Measurements from ENCODE around the gene EPC1.
"Not testable (repeated sequence)": the region's sequence is repeated elsewhere in the genome, so short reads cannot be mapped to it uniquely, and the experiment has no call there.

Gene EPC1

DNA sequence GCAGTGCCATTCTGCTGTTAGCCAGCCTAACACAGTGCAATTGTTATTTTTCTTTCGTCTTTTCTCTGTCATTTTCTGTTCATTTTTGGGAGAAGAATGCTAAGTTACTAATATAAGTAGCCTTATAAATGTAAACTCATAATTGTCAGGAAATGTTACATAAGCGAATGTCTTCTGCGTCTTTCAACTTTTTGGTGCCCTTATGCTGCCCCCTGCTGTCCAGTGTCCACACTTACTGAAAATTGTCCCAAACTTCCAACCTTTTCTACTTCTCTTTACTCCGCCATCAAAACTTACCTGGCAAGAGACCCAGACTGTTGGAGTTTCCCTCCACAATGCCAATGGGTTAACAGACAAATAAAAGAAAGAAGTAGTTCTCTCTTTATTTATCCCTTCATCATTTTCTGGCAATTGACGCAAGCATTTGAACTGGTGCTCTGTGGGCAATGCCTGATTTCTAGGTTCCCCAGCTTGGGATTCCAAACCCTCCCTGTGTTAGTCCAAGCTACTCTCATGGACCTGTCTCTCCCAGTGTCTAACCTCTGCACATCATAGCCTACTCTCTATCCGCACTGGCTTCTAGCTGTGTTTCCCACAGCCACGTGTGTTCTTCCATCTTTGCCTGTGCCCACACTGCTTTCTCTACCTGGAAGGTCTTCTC is 21.0 kb upstream of the EPC1 start:
- Histone ChIP-seq H3K27ac (ENCODE audit: low read length) (no peak overlapping the region), H3K27me3 (ENCODE audit: low read depth, low read length) (no peaks in the 10 kb centered on the region), H3K4me3 (ENCODE audit: low read depth in 1 of 2, low read length in 2 of 2) (peak overlapping the region in 1 of 2 donors; percentile 16), H3K9me3 (ENCODE audit: control insufficient read depth in 1 of 2, low read length in 2 of 2) (no peaks in the 10 kb centered on the region), H3K4me1 (ENCODE audit: control insufficient read depth in 1 of 2, insufficient read depth in 2 of 2, low read length in 2 of 2) (peaks cover 0 to 32% of the 10 kb centered on the region in 2 donors), H3K36me3 (ENCODE audit: control insufficient read depth in 1 of 2, insufficient read depth in 2 of 2, low read length in 2 of 2) (no peaks in the 10 kb centered on the region)

DNA sequence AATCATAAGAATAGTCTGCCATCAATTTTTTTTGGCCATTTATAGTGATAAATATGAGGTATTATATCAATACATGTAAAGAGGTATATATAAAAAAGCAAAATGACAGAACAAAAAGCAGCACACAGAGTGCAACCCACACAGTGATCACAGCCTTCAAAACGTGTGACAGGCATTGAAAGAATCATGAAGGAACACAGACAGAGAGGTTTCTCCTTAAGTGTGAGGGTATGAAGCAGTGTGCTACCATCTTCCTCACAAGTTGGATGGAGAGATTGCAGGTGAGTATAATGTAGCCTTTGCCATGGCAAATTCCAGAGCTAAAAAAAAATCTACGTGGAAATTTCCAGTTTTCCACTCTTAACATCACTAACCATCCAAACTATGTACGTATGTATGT is 19.6 kb upstream of the EPC1 start:
- H3K36me3 ChIP-seq (ENCODE audit: control insufficient read depth in 1 of 2, insufficient read depth in 2 of 2, low read length in 2 of 2), result no peaks in the 10 kb centered on the region
- H3K4me3 ChIP-seq (ENCODE audit: low read depth in 1 of 2, low read length in 2 of 2), result no peak overlapping the region
- H3K27ac ChIP-seq (ENCODE audit: low read length), result no peak overlapping the region
- H3K27me3 ChIP-seq (ENCODE audit: low read depth, low read length), result no peaks in the 10 kb centered on the region
- peaks cover 0 to 29% of the 10 kb centered on the region in 2 donors for H3K4me1 ChIP-seq (ENCODE audit: control insufficient read depth in 1 of 2, insufficient read depth in 2 of 2, low read length in 2 of 2)
- H3K9me3 ChIP-seq (ENCODE audit: control insufficient read depth in 1 of 2, low read length in 2 of 2), result no peaks in the 10 kb centered on the region

DNA sequence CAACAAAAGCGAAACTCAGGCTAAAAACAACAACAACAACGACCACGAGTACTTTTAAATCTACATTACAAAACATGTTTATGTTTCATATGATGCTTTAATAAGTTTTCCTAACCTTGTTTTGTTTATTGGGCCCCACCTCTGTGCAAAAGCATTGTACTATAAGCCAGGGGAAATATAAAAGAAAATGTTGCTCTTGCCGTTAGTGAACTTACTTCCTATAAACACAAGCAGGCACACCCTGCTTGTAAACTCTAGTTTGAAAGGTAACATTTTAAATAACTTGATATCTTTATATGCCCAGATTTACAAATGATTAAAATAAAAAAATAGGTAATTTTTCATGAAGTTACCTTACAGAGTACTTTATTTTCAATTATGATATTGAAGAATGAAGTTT is 19.2 kb upstream of the EPC1 start:
- no peaks in the 10 kb centered on the region for H3K27me3 ChIP-seq (ENCODE audit: low read depth, low read length)
- H3K36me3 ChIP-seq (ENCODE audit: control insufficient read depth in 1 of 2, insufficient read depth in 2 of 2, low read length in 2 of 2), result no peaks in the 10 kb centered on the region
- no peak overlapping the region for H3K4me3 ChIP-seq (ENCODE audit: low read depth in 1 of 2, low read length in 2 of 2)
- peaks cover 0 to 24% of the 10 kb centered on the region in 2 donors for H3K4me1 ChIP-seq (ENCODE audit: control insufficient read depth in 1 of 2, insufficient read depth in 2 of 2, low read length in 2 of 2)
- no peaks in the 10 kb centered on the region for H3K9me3 ChIP-seq (ENCODE audit: control insufficient read depth in 1 of 2, low read length in 2 of 2)
- no peak overlapping the region for H3K27ac ChIP-seq (ENCODE audit: low read length)

DNA sequence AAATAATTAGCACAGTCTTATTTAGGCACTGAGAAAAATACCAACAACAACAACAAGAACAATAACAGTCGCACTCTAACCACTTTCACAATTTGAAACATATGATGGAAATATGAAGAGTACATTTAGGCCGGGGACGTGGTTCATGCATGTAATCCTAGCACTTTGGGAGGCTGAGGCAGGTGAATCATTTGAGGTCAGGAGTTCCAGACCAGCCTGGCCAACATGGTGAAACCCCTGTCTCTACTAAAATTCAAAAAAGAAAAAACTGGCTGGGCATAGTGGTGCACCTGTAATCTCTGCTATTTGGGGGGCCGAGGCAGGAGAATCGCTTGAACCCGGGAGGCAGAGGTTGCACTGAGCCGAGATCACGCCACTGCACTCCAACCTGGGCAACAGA is 18.4 kb upstream of the EPC1 start:
- not testable (repeated sequence) for H3K27me3 ChIP-seq (ENCODE audit: low read depth, low read length); H3K9me3 ChIP-seq (ENCODE audit: control insufficient read depth in 1 of 2, low read length in 2 of 2); H3K36me3 ChIP-seq (ENCODE audit: control insufficient read depth in 1 of 2, insufficient read depth in 2 of 2, low read length in 2 of 2); H3K27ac ChIP-seq (ENCODE audit: low read length); H3K4me3 ChIP-seq (ENCODE audit: low read depth in 1 of 2, low read length in 2 of 2)
- peaks cover 0 to 23% of the 10 kb centered on the region in 2 donors for H3K4me1 ChIP-seq (ENCODE audit: control insufficient read depth in 1 of 2, insufficient read depth in 2 of 2, low read length in 2 of 2)

DNA sequence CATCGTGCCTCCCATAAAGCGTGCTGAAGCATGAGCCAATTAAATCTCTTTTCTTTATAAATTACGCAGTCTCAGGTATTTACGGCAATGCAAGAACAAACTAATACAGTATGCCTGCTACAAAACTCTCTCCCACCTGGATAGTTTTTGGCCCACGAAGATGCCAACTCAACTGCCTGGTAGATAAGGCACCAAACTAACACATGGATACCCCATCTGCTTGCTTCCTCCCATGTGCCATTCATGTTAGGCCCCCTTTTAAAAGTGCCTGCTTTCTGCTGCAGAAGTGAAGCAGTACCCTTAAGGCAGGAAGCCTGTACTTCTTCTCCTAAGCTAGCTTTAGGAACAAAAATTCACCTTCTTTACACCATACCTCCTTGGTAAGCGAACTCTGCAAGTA is 15.6 kb upstream of the EPC1 start:
- Histone ChIP-seq H3K4me1 (ENCODE audit: control insufficient read depth in 1 of 2, insufficient read depth in 2 of 2, low read length in 2 of 2) (peaks cover 0 to 12% of the 10 kb centered on the region in 2 donors), H3K27ac (ENCODE audit: low read length) (no peak overlapping the region), H3K4me3 (ENCODE audit: low read depth in 1 of 2, low read length in 2 of 2) (no peak overlapping the region), H3K9me3 (ENCODE audit: control insufficient read depth in 1 of 2, low read length in 2 of 2) (no peaks in the 10 kb centered on the region), H3K36me3 (ENCODE audit: control insufficient read depth in 1 of 2, insufficient read depth in 2 of 2, low read length in 2 of 2) (no peaks in the 10 kb centered on the region), H3K27me3 (ENCODE audit: low read depth, low read length) (no peaks in the 10 kb centered on the region)

DNA sequence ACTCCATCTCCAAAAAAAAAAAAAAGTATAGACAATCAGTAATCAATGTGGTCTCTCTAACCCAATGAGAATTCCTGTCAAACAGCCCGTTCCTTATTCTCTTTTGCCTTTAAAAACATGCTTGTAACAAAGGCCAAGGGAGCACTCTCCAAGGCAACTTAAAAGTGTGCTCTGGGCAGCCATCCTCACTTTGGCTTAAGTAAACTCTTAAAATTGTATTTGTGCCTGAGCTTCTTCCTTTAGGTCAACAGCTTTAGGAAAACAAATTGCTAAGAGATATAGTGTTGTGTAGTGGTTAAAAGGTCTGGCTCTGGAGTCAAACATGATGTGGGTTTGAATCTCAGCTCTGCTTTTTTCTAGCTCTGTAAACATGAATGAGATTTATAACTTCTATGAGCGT is 13.9 kb upstream of the EPC1 start:
- no peak overlapping the region for H3K27ac ChIP-seq (ENCODE audit: low read length)

DNA sequence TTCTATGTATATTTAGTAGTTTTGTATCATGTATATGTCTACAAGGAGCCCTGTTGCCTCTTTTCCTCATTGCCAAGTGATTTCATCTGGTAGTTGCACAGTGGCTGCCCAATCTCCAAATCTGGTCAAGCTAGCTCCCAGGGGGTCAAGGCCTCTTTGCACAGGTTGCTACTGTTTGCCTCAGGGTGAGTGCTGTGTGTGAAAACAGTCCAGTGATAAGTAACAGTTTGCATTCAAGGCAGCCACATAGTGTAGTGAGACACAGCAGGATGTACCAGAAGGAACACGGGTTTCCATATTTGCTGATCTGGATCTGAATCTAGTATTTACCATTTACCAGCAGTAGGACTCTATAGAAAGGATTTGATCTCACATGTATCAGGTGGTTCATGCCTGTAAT is 13.3 kb upstream of the EPC1 start:
- no peak overlapping the region for H3K4me3 ChIP-seq (ENCODE audit: low read depth in 1 of 2, low read length in 2 of 2)
- no peaks in the 10 kb centered on the region for H3K27me3 ChIP-seq (ENCODE audit: low read depth, low read length)

More for the DNA sequence above, 13.9 kb upstream of the EPC1 start:
- peaks cover 0 to 6% of the 10 kb centered on the region in 2 donors for H3K4me1 ChIP-seq (ENCODE audit: control insufficient read depth in 1 of 2, insufficient read depth in 2 of 2, low read length in 2 of 2)
- no peak overlapping the region for H3K4me3 ChIP-seq (ENCODE audit: low read depth in 1 of 2, low read length in 2 of 2)
- H3K9me3 ChIP-seq (ENCODE audit: control insufficient read depth in 1 of 2, low read length in 2 of 2), result no peaks in the 10 kb centered on the region
- no peaks in the 10 kb centered on the region for H3K27me3 ChIP-seq (ENCODE audit: low read depth, low read length)
- no peaks in the 10 kb centered on the region for H3K36me3 ChIP-seq (ENCODE audit: control insufficient read depth in 1 of 2, insufficient read depth in 2 of 2, low read length in 2 of 2)

DNA sequence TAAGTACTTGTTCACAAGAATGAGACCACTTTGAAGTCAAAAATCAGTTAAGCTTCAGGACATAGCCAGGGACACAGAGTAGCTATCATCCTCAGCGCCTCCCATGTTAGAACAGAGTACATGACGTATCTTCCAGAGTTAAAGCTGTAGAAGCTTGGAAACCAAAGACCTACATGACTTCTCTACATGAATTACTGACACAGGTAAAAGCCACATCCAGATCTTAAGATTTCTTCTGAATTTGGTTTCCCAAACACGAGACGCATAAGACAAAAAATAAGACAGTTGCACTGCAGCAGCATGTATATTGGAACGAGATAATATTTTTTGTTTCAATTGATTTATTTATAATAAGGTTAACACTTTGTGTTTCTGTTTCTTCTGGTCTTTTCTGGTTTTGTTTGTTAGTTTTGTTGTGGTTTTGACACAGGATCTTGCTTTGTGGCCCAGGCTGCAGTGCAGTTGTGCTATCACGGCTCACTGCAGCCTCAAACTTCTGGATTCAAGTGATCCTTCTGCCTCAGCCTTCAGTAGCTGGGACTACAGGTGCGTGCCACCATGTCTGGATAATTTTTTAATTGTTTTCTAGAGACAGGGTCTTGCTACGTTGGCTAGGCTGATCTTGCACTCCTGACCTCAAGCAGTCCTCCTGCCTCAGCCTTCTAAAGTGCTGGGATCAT is 10.2 kb upstream of the EPC1 start:
- H3K9me3 ChIP-seq (ENCODE audit: control insufficient read depth in 1 of 2, low read length in 2 of 2), result no peaks in the 10 kb centered on the region
- H3K4me1 ChIP-seq (ENCODE audit: control insufficient read depth in 1 of 2, insufficient read depth in 2 of 2, low read length in 2 of 2), result peaks cover 0 to 9% of the 10 kb centered on the region in 2 donors

More for the DNA sequence above, 13.3 kb upstream of the EPC1 start:
- Histone ChIP-seq H3K9me3 (ENCODE audit: control insufficient read depth in 1 of 2, low read length in 2 of 2) (no peaks in the 10 kb centered on the region), H3K4me1 (ENCODE audit: control insufficient read depth in 1 of 2, insufficient read depth in 2 of 2, low read length in 2 of 2) (peaks cover 0 to 3% of the 10 kb centered on the region in 2 donors), H3K36me3 (ENCODE audit: control insufficient read depth in 1 of 2, insufficient read depth in 2 of 2, low read length in 2 of 2) (no peaks in the 10 kb centered on the region), H3K27ac (ENCODE audit: low read length) (no peak overlapping the region)

DNA sequence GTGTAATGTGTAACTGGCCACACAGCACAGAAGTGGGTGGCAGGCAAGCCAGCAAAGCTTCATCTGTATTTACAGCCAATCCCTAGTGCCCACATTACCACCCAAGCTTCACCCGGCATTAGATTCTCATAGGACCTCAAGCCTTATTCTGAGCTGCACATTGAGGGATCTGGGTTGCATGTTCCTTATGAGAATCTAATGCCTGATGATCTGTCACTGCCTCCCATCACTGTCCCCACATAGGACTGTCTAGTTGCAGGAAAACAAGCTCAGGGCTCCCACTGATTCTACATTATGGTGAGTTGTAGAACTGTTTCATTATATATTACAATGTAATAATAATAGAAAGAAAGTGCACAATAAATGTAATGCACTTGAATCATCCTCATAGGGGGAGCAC is 7.7 kb upstream of the EPC1 start:
- not testable (repeated sequence) for H3K9me3 ChIP-seq (ENCODE audit: control insufficient read depth in 1 of 2, low read length in 2 of 2); H3K27ac ChIP-seq (ENCODE audit: low read length); H3K4me3 ChIP-seq (ENCODE audit: low read depth in 1 of 2, low read length in 2 of 2); H3K36me3 ChIP-seq (ENCODE audit: control insufficient read depth in 1 of 2, insufficient read depth in 2 of 2, low read length in 2 of 2); H3K27me3 ChIP-seq (ENCODE audit: low read depth, low read length)
- H3K4me1 ChIP-seq (ENCODE audit: control insufficient read depth in 1 of 2, insufficient read depth in 2 of 2, low read length in 2 of 2), result peaks cover 0 to 12% of the 10 kb centered on the region in 2 donors

More for the DNA sequence above, 10.2 kb upstream of the EPC1 start:
- Histone ChIP-seq H3K27ac (ENCODE audit: low read length) (no peak overlapping the region), H3K4me3 (ENCODE audit: low read depth in 1 of 2, low read length in 2 of 2) (no peak overlapping the region), H3K27me3 (ENCODE audit: low read depth, low read length) (no peaks in the 10 kb centered on the region), H3K36me3 (ENCODE audit: control insufficient read depth in 1 of 2, insufficient read depth in 2 of 2, low read length in 2 of 2) (no peaks in the 10 kb centered on the region)

DNA sequence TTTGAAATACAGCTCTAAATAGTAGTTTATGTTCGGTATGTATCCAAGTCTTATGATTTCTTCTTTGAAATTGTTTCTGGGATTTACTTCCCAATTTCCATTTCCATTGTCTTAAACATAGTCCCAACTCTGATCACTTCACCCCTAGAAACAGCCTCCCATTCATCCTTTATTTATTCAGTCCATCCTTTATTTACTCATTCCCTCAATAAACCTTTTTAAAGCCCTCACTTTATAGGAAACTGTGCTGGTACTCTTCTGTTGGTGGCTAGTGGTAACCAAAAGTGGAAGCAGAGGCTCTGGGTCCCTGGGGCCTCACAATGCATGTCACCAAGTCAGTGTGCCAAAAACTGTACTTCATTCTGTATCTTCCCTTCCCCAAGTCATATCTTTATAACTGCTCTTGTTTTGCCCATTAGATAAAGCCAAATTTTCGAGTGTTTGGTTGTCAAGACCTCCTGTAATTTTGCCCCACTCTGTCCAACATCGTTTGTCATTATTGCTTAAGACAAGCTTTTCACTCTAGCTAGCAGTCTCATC is 3.9 kb upstream of the EPC1 start:
- H3K4me3 ChIP-seq (ENCODE audit: low read depth in 1 of 2, low read length in 2 of 2), result no peak overlapping the region
- H3K4me1 ChIP-seq (ENCODE audit: control insufficient read depth in 1 of 2, insufficient read depth in 2 of 2, low read length in 2 of 2), result peaks cover 0 to 25% of the 10 kb centered on the region in 2 donors
- peaks cover 0 to 7% of the 10 kb centered on the region in 2 donors for H3K36me3 ChIP-seq (ENCODE audit: control insufficient read depth in 1 of 2, insufficient read depth in 2 of 2, low read length in 2 of 2)
- no peaks in the 10 kb centered on the region for H3K27me3 ChIP-seq (ENCODE audit: low read depth, low read length)
- H3K27ac ChIP-seq (ENCODE audit: low read length), result no peak overlapping the region
- H3K9me3 ChIP-seq (ENCODE audit: control insufficient read depth in 1 of 2, low read length in 2 of 2), result no peaks in the 10 kb centered on the region

DNA sequence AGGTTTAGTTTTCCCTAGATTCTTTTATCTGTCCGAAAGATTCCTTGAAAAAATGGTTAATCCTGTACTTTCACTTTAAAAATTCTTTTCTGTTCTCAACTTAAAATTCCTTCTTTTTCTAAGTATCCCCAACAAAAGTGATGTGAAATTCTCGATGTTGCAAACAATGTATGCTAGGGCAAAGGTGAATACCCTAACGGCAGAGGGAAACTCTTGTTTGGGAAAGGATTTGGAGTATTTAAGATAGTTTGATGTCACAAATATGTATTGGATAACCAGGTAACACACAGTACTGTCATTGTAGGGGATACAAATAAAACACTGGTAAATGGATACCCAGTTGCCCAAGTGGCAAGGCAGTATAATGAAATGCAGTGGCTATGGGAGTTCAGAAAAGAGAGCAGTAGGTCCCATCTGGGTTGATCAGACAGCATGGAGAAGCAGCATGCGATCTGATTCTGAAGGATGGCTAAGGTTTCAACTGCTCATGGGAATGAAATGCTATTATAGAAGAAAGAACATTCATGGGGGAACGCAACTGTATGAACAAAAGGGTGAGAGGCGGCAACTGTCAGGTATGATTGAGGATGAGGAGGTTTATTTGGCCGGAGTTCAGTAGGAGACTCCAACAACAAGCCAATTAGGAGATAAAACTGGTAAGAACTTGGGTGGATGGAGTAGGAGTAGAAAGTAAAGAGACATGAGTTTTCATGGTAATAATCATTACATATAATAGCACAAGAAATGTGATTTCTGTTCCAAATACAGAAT is 3.2 kb upstream of the EPC1 start:
- H3K4me3 ChIP-seq (ENCODE audit: low read depth in 1 of 2, low read length in 2 of 2), result no peak overlapping the region
- no peak overlapping the region for H3K27ac ChIP-seq (ENCODE audit: low read length)
- H3K9me3 ChIP-seq (ENCODE audit: control insufficient read depth in 1 of 2, low read length in 2 of 2), result no peaks in the 10 kb centered on the region

More for the DNA sequence above, 3.2 kb upstream of the EPC1 start:
- Histone ChIP-seq H3K4me1 (ENCODE audit: control insufficient read depth in 1 of 2, insufficient read depth in 2 of 2, low read length in 2 of 2) (peaks cover 5 to 25% of the 10 kb centered on the region in 2 donors), H3K27me3 (ENCODE audit: low read depth, low read length) (no peaks in the 10 kb centered on the region), H3K36me3 (ENCODE audit: control insufficient read depth in 1 of 2, insufficient read depth in 2 of 2, low read length in 2 of 2) (peaks cover 0 to 7% of the 10 kb centered on the region in 2 donors)
